C4-2B (cell line): ENCODE data around the gene RTN4R.

Experiments
- ZFX ChIP-seq: fragments of 450-650 bp; IDR thresholded peaks from 2 replicates; pipeline ENCODE4 v1.6.1; 2017
- TF ChIP-seq, protein P1 (sequence below): fragments of 450-650 bp; conservative IDR thresholded peaks from 2 replicates; pipeline ENCODE4 v1.5.1; 2017; ENCODE audit warnings: mild to moderate bottlenecking

DNA sequence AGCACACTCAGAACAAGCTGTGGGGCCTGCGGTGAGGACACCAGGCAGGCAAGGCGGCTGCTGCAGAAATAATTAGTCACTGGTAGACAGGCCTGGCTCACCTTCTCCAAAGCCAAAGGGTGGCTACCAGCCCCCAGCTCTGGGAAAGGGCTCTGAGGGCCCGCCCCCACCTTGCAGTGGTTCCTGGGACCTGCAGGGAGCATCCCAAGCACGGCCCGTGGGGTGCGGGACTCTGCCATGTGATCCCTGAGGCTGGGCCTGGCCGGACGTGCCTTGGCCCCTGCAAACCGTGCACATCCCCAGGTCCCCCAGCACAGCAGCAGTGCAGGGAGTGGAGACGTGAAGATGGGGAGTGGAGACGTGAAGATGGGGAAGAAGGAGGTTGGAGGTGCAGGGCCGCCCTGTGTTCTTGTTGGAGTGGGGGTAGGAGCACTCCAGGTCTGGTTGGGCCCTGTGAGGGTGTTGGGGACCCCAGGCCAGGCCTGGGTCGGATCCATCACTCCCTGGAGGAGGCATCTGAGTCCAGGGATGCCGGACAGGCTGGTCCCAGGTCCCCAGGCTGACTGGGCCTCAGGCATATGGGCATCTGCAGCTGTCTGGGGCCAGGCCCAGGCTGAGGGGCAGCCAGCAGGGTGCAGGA is 41.9 kb downstream of the RTN4R start:
- TF ChIP-seq, protein P1, sequence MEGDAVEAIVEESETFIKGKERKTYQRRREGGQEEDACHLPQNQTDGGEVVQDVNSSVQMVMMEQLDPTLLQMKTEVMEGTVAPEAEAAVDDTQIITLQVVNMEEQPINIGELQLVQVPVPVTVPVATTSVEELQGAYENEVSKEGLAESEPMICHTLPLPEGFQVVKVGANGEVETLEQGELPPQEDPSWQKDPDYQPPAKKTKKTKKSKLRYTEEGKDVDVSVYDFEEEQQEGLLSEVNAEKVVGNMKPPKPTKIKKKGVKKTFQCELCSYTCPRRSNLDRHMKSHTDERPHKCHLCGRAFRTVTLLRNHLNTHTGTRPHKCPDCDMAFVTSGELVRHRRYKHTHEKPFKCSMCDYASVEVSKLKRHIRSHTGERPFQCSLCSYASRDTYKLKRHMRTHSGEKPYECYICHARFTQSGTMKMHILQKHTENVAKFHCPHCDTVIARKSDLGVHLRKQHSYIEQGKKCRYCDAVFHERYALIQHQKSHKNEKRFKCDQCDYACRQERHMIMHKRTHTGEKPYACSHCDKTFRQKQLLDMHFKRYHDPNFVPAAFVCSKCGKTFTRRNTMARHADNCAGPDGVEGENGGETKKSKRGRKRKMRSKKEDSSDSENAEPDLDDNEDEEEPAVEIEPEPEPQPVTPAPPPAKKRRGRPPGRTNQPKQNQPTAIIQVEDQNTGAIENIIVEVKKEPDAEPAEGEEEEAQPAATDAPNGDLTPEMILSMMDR = no peak
- no peak for TF ChIP-seq ZFX
